Choroid plexus epithelial cell (primary cell): Measurements from ENCODE around the gene TRIM38.
"Not testable (repeated sequence)": the region's sequence is repeated elsewhere in the genome, so short reads cannot be mapped to it uniquely, and the experiment has no call there.

ENCODE experiments used
- DNase-seq: peaks from one replicate; pipeline ENCODE4 v3.0.0-alpha.2; 2010; ENCODE audit warnings: low read depth
- H3K4me3 ChIP-seq: 2 replicates; pipeline ENCODE4 v1.5.1; 2011; ENCODE audit warnings: low read depth, mild to moderate bottlenecking, control low read depth, low read length, moderate library complexity
- CTCF ChIP-seq: conservative IDR thresholded peaks from 2 replicates; pipeline ENCODE4 v1.5.1; 2011; ENCODE audit warnings: low read depth, mild to moderate bottlenecking, control low read depth, inconsistent platforms, low read length, moderate library complexity

TRIM38 gene

GRCh38 chr6:25995507-25995906, 32.9 kb downstream of the TRIM38 start:
- peak; percentile 34 for DNase-seq

GRCh38 chr6:25997921-25998320, 35.3 kb downstream of the TRIM38 start:
- TF ChIP-seq CTCF = no peak

More at GRCh38 chr6:25995507-25995906, 32.9 kb downstream of the TRIM38 start:
- no peak overlapping the region for H3K4me3 ChIP-seq
- TF ChIP-seq CTCF = no peak

DNA sequence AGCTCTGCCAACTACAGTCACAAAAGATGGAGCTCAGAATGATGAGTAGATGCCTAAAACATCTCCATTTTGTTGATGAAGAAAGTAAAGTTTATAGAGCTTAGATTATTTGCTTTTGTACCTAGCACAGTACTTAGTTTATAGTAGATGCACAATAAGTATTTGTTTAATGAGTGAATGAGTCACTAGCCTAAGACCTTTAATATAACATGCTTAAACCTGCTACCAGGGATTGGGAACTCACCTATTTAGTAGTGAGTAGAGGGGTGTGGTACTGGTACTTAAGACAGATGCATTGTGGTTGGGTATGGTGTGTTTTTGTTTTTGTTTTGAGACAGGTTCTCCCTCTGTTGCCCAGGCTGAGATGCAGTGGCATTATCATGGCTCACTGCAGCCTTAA, 35.8 kb downstream of the TRIM38 start:
- DNase-seq = no peak
- no peak for TF ChIP-seq CTCF
- H3K4me3 ChIP-seq = no peak overlapping the region

More at GRCh38 chr6:25997921-25998320, 35.3 kb downstream of the TRIM38 start:
- no peak for DNase-seq
- no peak overlapping the region for H3K4me3 ChIP-seq

GRCh38 chr6:25999225-25999624, 36.6 kb downstream of the TRIM38 start:
- DNase-seq, H3K4me3 ChIP-seq: not testable (repeated sequence)

- H3K4me3 ChIP-seq = no peak overlapping the region
- no peak for TF ChIP-seq CTCF
- no peak for DNase-seq
These were observed 38.0 kb downstream of the TRIM38 start for GRCh38 chr6:26000366-26001144.

DNA sequence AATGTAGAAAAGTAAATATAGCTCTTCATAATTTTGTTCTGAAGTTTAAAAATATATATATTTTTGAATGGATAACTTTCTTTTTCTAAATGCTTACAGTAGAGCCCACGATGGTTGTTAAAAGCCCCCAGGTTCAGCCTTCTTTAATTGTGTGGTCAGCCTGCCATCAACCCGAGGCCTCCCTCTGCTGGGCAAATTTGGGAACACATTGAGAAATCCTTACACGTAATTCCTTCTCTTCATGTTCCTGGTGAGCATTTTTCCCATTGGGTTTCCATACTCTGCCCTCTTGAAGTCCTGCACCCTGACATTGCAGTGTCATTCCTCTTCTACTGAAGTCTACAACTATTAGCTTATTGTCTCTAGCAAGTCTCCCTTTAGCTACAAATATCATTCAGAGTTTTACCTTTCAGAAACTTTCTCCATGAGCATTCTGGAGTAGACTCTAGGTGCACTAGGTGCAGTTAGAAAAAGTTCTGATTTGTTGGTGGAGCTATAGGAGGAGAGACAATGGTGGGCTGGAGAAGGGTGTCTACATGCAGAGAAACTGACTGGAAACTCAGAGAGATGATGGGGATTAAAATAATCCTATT, 40.6 kb downstream of the TRIM38 start:
- TF ChIP-seq CTCF = peak; percentile 91
- no peak overlapping the region for H3K4me3 ChIP-seq
- peak; percentile 72 for DNase-seq

GRCh38 chr6:26006086-26006939, 43.7 kb downstream of the TRIM38 start:
- DNase-seq = no peak
- H3K4me3 ChIP-seq = no peak overlapping the region
- no peak for TF ChIP-seq CTCF

GRCh38 chr6:26006940-26007305, 44.3 kb downstream of the TRIM38 start:
- DNase-seq, H3K4me3 ChIP-seq: not testable (repeated sequence)
